VCaP (cell line): ENCODE measurements around the gene CACNA2D2.

ENCODE experiments used
- H3K27ac ChIP-seq: fragments of 450-650 bp; 2 replicates; pipeline ENCODE4 v1.5.1; 2017
- TF ChIP-seq, protein P1 (sequence below): fragments of 450-650 bp; conservative IDR thresholded peaks from 2 replicates; pipeline ENCODE4 v1.5.1; 2017; ENCODE audit warnings: mild to moderate bottlenecking, moderate library complexity

The CACNA2D2 gene

DNA sequence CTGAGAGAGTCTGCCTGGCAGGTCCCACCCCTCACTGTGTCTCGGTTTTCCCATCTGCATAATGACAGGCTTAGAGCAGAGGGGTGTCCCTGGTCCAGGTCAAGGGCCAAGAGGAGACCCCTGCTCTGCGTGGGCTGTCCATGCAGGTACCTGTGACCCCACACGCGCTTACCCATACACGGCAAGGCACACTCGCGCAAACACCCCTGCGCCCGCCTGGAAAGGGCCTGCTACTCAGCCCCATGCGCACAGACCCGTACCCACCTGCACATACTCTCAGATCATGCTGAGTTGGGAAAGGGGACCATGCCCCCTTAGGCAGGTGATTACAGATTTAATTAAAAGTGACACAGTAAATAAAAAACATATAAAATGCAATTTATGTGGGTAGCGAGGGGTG lies 120.7 kb downstream of the CACNA2D2 start:
- no peak overlapping the region for H3K27ac ChIP-seq

DNA sequence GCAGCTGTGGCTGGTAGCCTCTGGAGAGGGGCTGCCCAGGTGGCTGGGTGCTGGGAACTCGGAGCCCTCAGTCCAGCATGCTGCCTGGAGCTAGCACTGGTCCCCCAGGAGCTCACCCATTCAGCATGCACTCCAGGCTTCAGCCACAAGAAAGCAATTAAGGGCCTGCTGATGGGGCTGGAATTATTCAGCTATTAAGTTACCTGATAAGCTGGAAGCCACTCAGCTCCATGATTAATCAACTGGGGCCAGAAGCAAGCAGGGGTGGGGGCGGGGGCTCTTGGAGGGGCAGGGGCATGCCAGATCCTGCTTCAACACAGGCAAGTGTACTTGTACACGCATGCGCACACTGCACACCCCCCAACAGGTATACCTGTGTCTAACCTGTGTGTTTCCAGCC lies 122.1 kb downstream of the CACNA2D2 start:
- TF ChIP-seq, protein P1, sequence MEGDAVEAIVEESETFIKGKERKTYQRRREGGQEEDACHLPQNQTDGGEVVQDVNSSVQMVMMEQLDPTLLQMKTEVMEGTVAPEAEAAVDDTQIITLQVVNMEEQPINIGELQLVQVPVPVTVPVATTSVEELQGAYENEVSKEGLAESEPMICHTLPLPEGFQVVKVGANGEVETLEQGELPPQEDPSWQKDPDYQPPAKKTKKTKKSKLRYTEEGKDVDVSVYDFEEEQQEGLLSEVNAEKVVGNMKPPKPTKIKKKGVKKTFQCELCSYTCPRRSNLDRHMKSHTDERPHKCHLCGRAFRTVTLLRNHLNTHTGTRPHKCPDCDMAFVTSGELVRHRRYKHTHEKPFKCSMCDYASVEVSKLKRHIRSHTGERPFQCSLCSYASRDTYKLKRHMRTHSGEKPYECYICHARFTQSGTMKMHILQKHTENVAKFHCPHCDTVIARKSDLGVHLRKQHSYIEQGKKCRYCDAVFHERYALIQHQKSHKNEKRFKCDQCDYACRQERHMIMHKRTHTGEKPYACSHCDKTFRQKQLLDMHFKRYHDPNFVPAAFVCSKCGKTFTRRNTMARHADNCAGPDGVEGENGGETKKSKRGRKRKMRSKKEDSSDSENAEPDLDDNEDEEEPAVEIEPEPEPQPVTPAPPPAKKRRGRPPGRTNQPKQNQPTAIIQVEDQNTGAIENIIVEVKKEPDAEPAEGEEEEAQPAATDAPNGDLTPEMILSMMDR: no peak
- H3K27ac ChIP-seq: no peak overlapping the region

More for the DNA sequence above, 120.7 kb downstream of the CACNA2D2 start:
- TF ChIP-seq, protein P1: no peak

DNA sequence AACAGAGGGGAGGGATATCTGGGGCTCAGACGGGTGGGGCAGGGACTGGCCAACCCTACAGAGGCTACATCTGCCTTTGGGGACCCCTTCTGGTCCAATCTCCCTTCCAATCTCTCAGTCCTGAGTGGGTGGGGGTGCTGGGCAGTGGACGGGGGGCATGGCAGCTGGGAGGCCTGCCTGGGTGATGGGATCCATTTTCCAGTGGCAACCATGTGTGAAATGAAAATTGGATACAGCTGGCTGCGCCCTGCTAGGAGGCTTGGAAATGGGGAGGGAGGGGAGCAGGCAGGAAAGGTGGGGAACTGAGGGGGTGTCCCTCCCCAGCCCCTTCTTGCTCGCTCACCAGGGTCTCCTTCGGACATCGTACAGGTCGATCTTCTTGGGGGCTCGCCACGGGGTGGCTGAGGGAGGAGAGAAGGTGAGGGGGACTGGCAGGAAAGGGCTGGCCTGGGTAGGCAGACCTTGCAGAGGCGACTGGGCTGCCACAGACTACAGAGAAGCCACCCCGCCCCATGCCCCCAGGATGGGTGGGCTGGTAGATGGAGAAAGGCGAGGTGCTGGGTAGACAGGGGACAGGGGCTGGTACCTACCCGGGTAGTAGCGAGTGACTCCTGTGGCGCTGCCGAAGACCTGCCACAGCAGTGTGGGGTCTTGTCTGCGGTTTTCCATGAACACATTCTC lies 122.9 kb downstream of the CACNA2D2 start:
- no peak overlapping the region for H3K27ac ChIP-seq
- TF ChIP-seq, protein P1: no peak

DNA sequence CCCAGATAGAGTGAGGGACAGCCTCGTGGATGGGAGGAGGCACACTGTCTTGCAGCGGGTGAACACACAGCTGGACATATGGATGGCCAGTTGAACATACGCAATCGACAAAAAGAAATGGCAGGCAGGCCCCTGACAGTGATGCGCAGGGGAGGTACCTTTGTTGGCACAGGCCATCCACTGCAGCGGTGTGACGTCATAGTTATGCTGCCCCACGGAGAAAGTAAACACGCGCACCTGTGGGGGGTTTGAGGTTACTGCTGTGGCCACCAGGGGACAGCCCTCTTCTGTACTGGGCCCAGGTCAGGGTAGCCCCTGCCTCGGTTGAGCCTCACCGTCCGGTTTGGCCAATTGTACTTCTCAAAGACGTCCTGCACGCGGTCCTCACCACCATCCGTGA lies 124.7 kb downstream of the CACNA2D2 start:
- no peak overlapping the region for H3K27ac ChIP-seq
- TF ChIP-seq, protein P1: no peak

DNA sequence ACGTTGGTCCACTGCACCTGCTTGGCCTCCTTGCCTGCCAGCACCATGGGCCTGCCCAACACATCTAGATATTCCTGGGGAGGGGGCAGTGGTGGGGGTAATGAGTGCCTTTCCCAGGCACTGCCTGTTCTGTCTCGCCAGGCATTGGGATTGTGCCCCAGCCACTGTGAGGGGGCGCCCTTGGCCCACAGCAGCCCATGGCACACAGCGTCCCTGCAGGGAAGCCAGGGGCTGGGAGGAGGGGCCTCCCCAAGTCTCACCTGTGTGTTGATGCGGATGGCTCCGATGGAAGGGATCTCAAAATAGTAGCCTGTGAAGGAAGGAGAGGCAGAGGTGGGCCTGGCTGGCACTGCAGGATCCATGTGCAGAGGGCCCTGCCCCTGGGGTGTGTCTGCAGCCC lies 125.4 kb downstream of the CACNA2D2 start:
- no peak overlapping the region for H3K27ac ChIP-seq
- TF ChIP-seq, protein P1: no peak

DNA sequence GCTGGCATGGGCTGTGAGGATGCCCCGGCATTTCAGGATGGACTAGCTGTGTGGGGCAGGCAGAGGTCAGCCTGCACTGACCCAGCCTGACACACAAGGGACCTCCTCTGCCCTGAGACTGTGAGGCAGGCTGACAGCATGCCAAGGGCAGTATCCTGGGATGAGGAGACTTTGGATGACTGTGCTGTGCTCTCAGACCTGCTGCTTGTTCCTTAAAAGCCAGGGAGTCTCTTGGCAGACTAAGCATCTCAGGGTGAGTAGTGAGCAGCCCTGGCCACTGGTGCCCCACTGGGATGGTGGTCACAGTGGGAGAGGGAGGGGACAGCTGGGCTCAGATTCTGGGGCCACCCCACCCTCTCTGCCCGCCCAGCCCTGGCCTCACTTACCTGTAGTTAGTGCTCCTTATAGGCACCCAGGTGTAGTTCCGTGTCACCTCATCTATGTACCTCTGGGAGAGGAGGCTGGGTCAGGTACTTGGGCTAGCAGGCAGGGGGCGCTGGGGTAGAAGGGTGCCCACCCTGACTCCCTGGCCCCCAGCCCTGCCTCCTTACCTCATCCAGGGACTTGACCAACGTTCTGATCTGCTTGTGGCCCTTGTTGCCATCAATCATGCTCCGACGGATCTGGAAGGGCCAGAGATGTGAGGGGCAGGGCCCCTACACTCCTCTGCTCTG lies 128.0 kb downstream of the CACNA2D2 start:
- no peak overlapping the region for H3K27ac ChIP-seq

More for the DNA sequence above, 128.0 kb downstream of the CACNA2D2 start:
- TF ChIP-seq, protein P1: no peak
